ENCODE results near the gene FRA10AC1. TPM values are rescaled to one million over a fixed set of nuclear protein-coding genes. Genes with fewer than 3 reads are reported as not detected.

FRA10AC1 gene
- total RNA-seq, 1 donor from 2014 or later, result 14.4 TPM

DNA sequence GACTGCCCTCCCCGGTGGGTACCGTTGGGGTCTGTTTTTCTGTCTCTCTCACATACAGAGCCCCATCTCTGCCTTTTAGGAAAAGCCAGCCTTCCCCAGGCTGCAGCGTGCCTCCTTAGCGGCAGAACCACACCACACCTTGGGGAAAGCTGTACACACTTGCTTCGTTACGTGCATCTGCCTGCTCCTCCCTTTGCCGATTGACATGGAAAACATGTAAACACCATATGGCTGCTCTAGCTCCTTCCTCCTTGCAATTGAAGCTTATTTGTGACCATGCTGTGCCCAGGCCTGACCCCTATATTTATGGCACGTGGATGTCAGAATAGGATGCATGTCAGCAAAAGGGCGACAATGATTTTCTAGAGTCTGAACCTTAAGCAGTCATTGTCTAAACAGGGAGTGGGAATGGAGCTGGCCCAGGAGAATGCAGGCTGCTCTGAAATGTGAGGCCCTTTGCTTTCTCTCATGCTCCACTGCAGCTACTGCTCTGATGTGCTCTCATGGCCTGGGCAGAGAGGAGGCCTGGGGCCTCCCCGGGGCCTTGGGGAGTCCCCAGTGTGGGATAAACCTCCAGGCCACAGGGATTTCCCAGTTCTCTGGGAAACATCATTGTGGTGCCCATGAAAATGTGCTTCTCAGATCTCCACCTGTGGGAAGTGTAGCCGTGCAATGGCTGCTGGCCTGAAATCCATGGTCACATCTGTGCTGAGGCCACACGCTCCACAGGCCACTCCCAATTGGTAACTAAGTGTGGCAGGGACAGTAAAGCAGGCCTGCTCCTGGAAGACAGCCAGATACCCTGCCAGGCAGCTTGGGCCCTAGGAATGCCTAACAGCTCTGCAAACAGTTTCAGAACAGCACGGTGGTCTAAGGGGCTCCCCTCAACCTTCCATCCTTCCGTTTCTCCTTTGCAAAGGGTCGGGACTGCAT is 71.5 kb downstream of the FRA10AC1 start:
- Histone ChIP-seq H3K4me3 (no peak overlapping the region), H3K27me3 (ENCODE audit: low read depth) (peaks cover 18% of the 10 kb centered on the region), H3K36me3 (no peaks in the 10 kb centered on the region), H3K4me1 (no peaks in the 10 kb centered on the region), H3K27ac (replicated peaks) (no peak overlapping the region), H3K9me3 (replicated peaks) (no peaks in the 10 kb centered on the region)
- intact Hi-C loops (cut with micrococcal nuclease), result no loop called here
- no peak for DNase-seq
- TF ChIP-seq, protein P1, sequence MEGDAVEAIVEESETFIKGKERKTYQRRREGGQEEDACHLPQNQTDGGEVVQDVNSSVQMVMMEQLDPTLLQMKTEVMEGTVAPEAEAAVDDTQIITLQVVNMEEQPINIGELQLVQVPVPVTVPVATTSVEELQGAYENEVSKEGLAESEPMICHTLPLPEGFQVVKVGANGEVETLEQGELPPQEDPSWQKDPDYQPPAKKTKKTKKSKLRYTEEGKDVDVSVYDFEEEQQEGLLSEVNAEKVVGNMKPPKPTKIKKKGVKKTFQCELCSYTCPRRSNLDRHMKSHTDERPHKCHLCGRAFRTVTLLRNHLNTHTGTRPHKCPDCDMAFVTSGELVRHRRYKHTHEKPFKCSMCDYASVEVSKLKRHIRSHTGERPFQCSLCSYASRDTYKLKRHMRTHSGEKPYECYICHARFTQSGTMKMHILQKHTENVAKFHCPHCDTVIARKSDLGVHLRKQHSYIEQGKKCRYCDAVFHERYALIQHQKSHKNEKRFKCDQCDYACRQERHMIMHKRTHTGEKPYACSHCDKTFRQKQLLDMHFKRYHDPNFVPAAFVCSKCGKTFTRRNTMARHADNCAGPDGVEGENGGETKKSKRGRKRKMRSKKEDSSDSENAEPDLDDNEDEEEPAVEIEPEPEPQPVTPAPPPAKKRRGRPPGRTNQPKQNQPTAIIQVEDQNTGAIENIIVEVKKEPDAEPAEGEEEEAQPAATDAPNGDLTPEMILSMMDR (IDR thresholded peaks at IDR 0.05; ENCODE audit: borderline replicate concordance), result no peak

DNA sequence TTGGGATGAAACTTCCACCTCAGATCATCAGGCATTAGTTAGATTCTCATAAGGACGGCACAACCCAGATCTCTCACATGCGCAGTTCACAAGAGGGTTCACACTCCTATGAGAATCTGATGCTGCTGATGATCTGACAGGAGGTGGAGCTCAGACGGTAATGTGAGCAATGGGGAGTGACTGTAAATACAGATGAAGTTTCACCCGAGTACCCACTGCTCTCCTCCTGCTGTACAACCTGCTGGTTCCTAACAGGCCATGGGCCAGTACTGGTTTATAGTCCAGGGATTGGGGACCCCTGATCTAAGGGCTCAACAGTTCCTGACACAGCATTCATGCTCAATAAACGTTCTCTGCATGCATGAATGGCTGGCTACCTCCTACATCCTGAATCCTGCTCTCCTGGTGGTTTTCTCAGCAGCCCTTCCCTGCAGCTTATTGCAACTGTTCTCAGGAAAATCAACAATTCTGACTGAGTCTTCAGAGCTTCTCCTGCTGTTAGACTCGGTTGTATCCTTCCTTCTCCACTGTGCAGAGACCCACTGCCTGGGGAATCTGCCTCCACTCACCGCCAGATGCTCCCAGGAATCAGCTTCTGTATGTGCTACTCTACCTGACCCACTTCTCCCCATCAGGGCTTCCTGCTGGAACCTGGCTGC is 72.6 kb downstream of the FRA10AC1 start:
- Histone ChIP-seq H3K9me3 (replicated peaks) (no peaks in the 10 kb centered on the region), H3K27me3 (ENCODE audit: low read depth) (peaks cover 18% of the 10 kb centered on the region), H3K27ac (replicated peaks) (no peak overlapping the region), H3K4me1 (no peaks in the 10 kb centered on the region), H3K36me3 (no peaks in the 10 kb centered on the region), H3K4me3 (no peak overlapping the region)
- DNase-seq, result no peak
- intact Hi-C loops (cut with micrococcal nuclease), result no loop called here
- TF ChIP-seq, protein P1 (IDR thresholded peaks at IDR 0.05; ENCODE audit: borderline replicate concordance), result no peak

DNA sequence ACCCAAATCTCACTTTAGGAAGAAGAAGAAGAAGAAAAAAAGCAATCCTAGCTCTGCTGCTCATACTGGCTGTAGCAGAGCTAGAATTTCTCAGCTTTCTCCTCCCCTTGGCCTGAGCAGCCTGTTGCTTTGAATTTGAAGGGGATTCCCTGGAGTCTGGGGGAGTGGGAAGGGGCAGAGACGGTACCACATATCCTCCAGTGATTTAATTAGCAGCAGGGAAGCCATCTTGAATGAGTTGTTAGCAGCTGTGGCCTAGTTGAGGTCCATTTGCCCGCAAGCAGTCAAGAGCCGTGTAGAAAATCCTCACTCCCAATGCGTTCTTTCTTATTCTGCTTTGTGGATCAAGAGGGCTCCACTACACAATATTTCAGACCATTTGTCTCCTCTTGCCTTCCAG is 73.5 kb downstream of the FRA10AC1 start:
- TF ChIP-seq, protein P1 (IDR thresholded peaks at IDR 0.05; ENCODE audit: borderline replicate concordance), result no peak
- Histone ChIP-seq H3K27ac (replicated peaks) (no peak overlapping the region), H3K27me3 (ENCODE audit: low read depth) (peaks cover 12% of the 10 kb centered on the region), H3K4me3 (no peak overlapping the region), H3K4me1 (no peaks in the 10 kb centered on the region), H3K36me3 (no peaks in the 10 kb centered on the region), H3K9me3 (replicated peaks) (no peaks in the 10 kb centered on the region)
- intact Hi-C loops (cut with micrococcal nuclease), result no loop called here
- no peak for DNase-seq

DNA sequence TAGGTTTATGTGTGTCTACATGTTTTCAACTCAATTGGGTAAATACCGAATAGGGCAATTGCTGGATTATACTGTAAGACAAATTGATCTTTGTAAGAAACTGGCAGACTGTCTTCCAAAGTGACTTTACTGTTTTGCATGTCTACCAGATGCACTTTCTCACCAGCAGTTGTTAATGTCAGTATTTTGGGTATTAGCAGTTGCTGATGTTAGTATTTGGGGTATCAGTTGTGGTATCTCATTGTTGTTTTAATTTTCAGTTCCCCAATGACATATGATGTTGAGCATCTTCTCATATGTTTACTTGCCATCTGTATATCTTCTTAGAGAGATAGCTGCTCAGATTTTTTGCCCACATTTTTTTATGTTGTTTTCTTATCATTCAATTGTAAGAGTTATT is 79.5 kb downstream of the FRA10AC1 start:
- H3K36me3 ChIP-seq, result no peaks in the 10 kb centered on the region
- no peaks in the 10 kb centered on the region for H3K9me3 ChIP-seq (replicated peaks)
- no peak overlapping the region for H3K4me3 ChIP-seq
- H3K4me1 ChIP-seq, result no peaks in the 10 kb centered on the region
- TF ChIP-seq, protein P1 (IDR thresholded peaks at IDR 0.05; ENCODE audit: borderline replicate concordance), result no peak
- DNase-seq, result no peak
- no peak overlapping the region for H3K27ac ChIP-seq (replicated peaks)
- H3K27me3 ChIP-seq (ENCODE audit: low read depth), result no peaks in the 10 kb centered on the region
- intact Hi-C loops (cut with micrococcal nuclease), result no loop called here

DNA sequence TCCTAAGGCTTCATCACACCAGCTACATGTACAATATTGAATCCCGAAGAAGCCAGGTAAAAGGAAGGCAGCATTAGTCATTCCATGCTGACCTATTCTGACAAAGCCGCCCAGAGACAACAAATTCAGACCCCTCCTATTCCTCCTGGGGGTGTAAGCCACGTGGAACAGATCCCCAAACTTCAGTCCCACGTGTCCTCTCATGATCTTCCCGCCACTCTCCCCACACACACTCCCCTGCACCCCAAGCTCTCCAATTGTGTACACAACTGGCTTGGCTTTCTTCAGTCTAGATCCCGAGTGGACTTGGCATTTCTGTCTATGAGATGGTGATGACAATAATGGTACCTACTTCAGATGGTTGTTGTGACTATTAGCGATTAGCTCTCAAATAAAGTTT is 81.5 kb downstream of the FRA10AC1 start:
- DNase-seq, result no peak
- no peaks in the 10 kb centered on the region for H3K36me3 ChIP-seq
- no peak overlapping the region for H3K4me3 ChIP-seq
- intact Hi-C loops (cut with micrococcal nuclease), result no loop called here
- no peaks in the 10 kb centered on the region for H3K9me3 ChIP-seq (replicated peaks)
- no peak overlapping the region for H3K27ac ChIP-seq (replicated peaks)
- TF ChIP-seq, protein P1 (IDR thresholded peaks at IDR 0.05; ENCODE audit: borderline replicate concordance), result no peak
- H3K4me1 ChIP-seq, result no peaks in the 10 kb centered on the region
- H3K27me3 ChIP-seq (ENCODE audit: low read depth), result no peaks in the 10 kb centered on the region

Other genes with a start within 250 kb of the FRA10AC1 start
- gene MYOF, start 220.3 kb downstream of the FRA10AC1 start, total RNA-seq, result 43.6 TPM
- 0.66 TPM for gene CEP55, start 206.0 kb downstream of the FRA10AC1 start, total RNA-seq
- gene FFAR4, start 135.9 kb downstream of the FRA10AC1 start, total RNA-seq, result 0.08 TPM
- gene RBP4, start 101.4 kb downstream of the FRA10AC1 start, total RNA-seq, result 1.1 TPM
- gene PDE6C, start 90.1 kb downstream of the FRA10AC1 start, total RNA-seq, result not detected
- not detected for gene LGI1, start 55.3 kb upstream of the FRA10AC1 start, total RNA-seq
- gene SLC35G1, start 191.4 kb upstream of the FRA10AC1 start, total RNA-seq, result 2.3 TPM

Data from left ventricle myocardium inferior (tissue), 1 donor.